HepG2 (cell line): ENCODE data around the gene GRAMD2A. TPM values are rescaled to one million over a fixed set of nuclear protein-coding genes. Genes with fewer than 3 reads are reported as not detected.

Experiments
- ASH2L ChIP-seq: fragments of 300-600, 200-600 bp; sonication (generic); IDR thresholded peaks from 2 replicates; pipeline ENCODE4 v1.7.0; 2017; ENCODE audit warnings: low read depth, mild to moderate bottlenecking, moderate library complexity, mixed read lengths, low read length; ENCODE audit not compliant: insufficient read length
- FIP1L1 ChIP-seq: fragments of 200-400 bp; formaldehyde crosslinking; IDR thresholded peaks from 2 replicates; pipeline ENCODE4 v1.6.1; 2018; ENCODE audit warnings: low read depth, mild to moderate bottlenecking, low read length, moderate library complexity, borderline replicate concordance; ENCODE audit not compliant: insufficient read depth
- FOXA1 ChIP-seq, 2 experiments: fragments of 450-650 bp in 1 of 2; sonication (generic) in 1 of 2; formaldehyde crosslinking in 1 of 2; IDR thresholded peaks; 2 replicates each; pipeline versions ENCODE4 v1.4.0 to v1.6.1; 2016 to 2020; ENCODE audit warnings: missing genetic modification reagents in 1 of 2
- GMEB2 ChIP-seq: IDR thresholded peaks from 2 replicates; pipeline ENCODE4 v1.6.1; 2016; ENCODE audit warnings: missing biosample characterization, missing genetic modification reagents, low read depth
- HIVEP1 ChIP-seq: sonication (generic); formaldehyde crosslinking; IDR thresholded peaks from 2 replicates; pipeline ENCODE4 v1.4.0; 2020; ENCODE audit warnings: mild to moderate bottlenecking, missing genetic modification reagents
- HMGA1 ChIP-seq: sonication (generic); formaldehyde crosslinking; conservative IDR thresholded peaks from 2 replicates; pipeline ENCODE4 v1.4.0; 2020; ENCODE audit warnings: missing genetic modification reagents
- HNF1B ChIP-seq: sonication (generic); formaldehyde crosslinking; IDR thresholded peaks from 2 replicates; pipeline ENCODE4 v1.5.1; 2020; ENCODE audit warnings: mild to moderate bottlenecking, moderate library complexity, missing genetic modification reagents
- JUND ChIP-seq: sonication (generic); formaldehyde crosslinking; IDR thresholded peaks from 2 replicates; pipeline ENCODE4 v1.8.0; 2022; ENCODE audit warnings: mild to moderate bottlenecking, missing genetic modification reagents
- KDM5A ChIP-seq: fragments of 200-600 bp; sonication (generic); IDR thresholded peaks from 2 replicates; pipeline ENCODE4 v1.7.0; 2018; ENCODE audit warnings: antibody characterized with exemption, mild to moderate bottlenecking, low read length, borderline replicate concordance
- SOX6 ChIP-seq, 2 experiments: fragments of 450-650 bp in 1 of 2; sonication (generic) in 1 of 2; formaldehyde crosslinking in 1 of 2; IDR thresholded peaks; 2 replicates each; pipeline versions ENCODE4 v1.4.0 to v1.6.1; 2017 to 2020; ENCODE audit warnings: antibody characterized with exemption in 1 of 2, mild to moderate bottlenecking in 1 of 2, missing genetic modification reagents in 1 of 2
- ZNF207 ChIP-seq: fragments of 450-650 bp; IDR thresholded peaks from 2 replicates; pipeline ENCODE4 v1.6.1; 2016; ENCODE audit warnings: antibody characterized with exemption, borderline replicate concordance
- ZNF30 ChIP-seq: sonication (generic); formaldehyde crosslinking; IDR thresholded peaks from 2 replicates; pipeline ENCODE4 v1.5.0; 2020; ENCODE audit warnings: mild to moderate bottlenecking, missing genetic modification reagents
- ZNF441 ChIP-seq: sonication (generic); formaldehyde crosslinking; IDR thresholded peaks from 2 replicates; pipeline ENCODE4 v1.7.0; 2021; ENCODE audit warnings: missing genetic modification reagents, borderline replicate concordance
- ZNF775 ChIP-seq: sonication (generic); formaldehyde crosslinking; IDR thresholded peaks from 2 replicates; pipeline ENCODE4 v1.4.0; 2020; ENCODE audit warnings: missing genetic modification reagents, mild to moderate bottlenecking, moderate library complexity, borderline replicate concordance
- ZNF800 ChIP-seq: sonication (generic); formaldehyde crosslinking; IDR thresholded peaks from 2 replicates; pipeline ENCODE4 v1.4.0; 2020; ENCODE audit warnings: missing genetic modification reagents
- polyA plus RNA-seq, 8 experiments: library from polyadenylated mRNA; depleted of rRNA in 3 of 8; stranded (reverse) in 7 of 8; unstranded in 1 of 8; fragments of >200 nt; fragmentation: Illumina TruSeq in 4 of 8; extraction: Trizol in 4 of 8; gene quantifications; 2 replicates each; pipeline versions ENCODE4 v1.2.1 to v1.2.3, GENCODE V29; 2011 to 2016; ENCODE audit warnings: low read depth in 4 of 8, missing spikeins in 1 of 8, mixed read lengths in 1 of 8; ENCODE audit not compliant: insufficient read depth in 1 of 8
- total RNA-seq, 5 experiments: library from RNA; depleted of rRNA; stranded (reverse); fragments of >200 nt; fragmentation: Illumina TruSeq; extraction: Trizol; gene quantifications; 2 replicates each; pipeline ENCODE4 v1.2.3, GENCODE V29; 2016; ENCODE audit warnings: low read depth in 1 of 5
- TF ChIP-seq, protein P1 (sequence below): IDR thresholded peaks from 2 replicates; pipeline ENCODE4 v1.6.1; 2016
- TF ChIP-seq, protein P2 (sequence below): sonication (generic); formaldehyde crosslinking; conservative IDR thresholded peaks from 2 replicates; pipeline ENCODE4 v1.4.0; 2020; ENCODE audit warnings: mild to moderate bottlenecking, missing genetic modification reagents, moderate library complexity

Gene GRAMD2A
- total and polyA plus RNA-seq, 2 of the 13 experiments (the other 11 are each of a cell fraction or from before 2014, with no cell fraction given) = 0.04 TPM; not detected in 1

GRCh38 chr15:72231066-72231832 is 33.7 kb upstream of the GRAMD2A start, which contains the start of gene PKM (continued):
- TF ChIP-seq JUND (CRISPR knock-in tag) (no peak; the same call in 1 of the 2 replicates), FOXA1 (IDR thresholded peaks at IDR 0.05) (no peak), FOXA1 (CRISPR knock-in tag; IDR thresholded peaks at IDR 0.05) (no peak), HNF1B (CRISPR knock-in tag) (peak; percentile 46), GMEB2 (peak; percentile 78), HIVEP1 (no peak), KDM5A (peak; percentile 51; the same call in 1 of the 2 replicates), ZNF30 (CRISPR knock-in tag) (no peak), HMGA1 (CRISPR knock-in tag) (no peak), ZNF800 (CRISPR knock-in tag) (0 out of 2 replicates have a peak, but pooled peaks have one; percentile 16), ZNF207 (no peak), FIP1L1 (no peak; the same call in 1 of the 2 replicates), ZNF441 (peak; percentile 69; the same call in 1 of the 2 replicates), SOX6 (IDR thresholded peaks at IDR 0.05) (no peak), SOX6 (CRISPR knock-in tag; IDR thresholded peaks at IDR 0.05) (peak; percentile 61), ASH2L (peak; percentile 77), ZNF775 (CRISPR knock-in tag) (peak; percentile 89; the same call in 1 of the 2 replicates)
- TF ChIP-seq, protein P1, sequence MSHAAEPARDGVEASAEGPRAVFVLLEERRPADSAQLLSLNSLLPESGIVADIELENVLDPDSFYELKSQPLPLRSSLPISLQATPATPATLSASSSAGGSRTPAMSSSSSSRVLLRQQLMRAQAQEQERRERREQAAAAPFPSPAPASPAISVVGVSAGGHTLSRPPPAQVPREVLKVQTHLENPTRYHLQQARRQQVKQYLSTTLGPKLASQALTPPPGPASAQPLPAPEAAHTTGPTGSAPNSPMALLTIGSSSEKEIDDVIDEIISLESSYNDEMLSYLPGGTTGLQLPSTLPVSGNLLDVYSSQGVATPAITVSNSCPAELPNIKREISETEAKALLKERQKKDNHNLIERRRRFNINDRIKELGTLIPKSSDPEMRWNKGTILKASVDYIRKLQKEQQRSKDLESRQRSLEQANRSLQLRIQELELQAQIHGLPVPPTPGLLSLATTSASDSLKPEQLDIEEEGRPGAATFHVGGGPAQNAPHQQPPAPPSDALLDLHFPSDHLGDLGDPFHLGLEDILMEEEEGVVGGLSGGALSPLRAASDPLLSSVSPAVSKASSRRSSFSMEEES (CRISPR knock-in tag) = peak; percentile 73; the same call in 1 of the 2 replicates
- TF ChIP-seq, protein P2, sequence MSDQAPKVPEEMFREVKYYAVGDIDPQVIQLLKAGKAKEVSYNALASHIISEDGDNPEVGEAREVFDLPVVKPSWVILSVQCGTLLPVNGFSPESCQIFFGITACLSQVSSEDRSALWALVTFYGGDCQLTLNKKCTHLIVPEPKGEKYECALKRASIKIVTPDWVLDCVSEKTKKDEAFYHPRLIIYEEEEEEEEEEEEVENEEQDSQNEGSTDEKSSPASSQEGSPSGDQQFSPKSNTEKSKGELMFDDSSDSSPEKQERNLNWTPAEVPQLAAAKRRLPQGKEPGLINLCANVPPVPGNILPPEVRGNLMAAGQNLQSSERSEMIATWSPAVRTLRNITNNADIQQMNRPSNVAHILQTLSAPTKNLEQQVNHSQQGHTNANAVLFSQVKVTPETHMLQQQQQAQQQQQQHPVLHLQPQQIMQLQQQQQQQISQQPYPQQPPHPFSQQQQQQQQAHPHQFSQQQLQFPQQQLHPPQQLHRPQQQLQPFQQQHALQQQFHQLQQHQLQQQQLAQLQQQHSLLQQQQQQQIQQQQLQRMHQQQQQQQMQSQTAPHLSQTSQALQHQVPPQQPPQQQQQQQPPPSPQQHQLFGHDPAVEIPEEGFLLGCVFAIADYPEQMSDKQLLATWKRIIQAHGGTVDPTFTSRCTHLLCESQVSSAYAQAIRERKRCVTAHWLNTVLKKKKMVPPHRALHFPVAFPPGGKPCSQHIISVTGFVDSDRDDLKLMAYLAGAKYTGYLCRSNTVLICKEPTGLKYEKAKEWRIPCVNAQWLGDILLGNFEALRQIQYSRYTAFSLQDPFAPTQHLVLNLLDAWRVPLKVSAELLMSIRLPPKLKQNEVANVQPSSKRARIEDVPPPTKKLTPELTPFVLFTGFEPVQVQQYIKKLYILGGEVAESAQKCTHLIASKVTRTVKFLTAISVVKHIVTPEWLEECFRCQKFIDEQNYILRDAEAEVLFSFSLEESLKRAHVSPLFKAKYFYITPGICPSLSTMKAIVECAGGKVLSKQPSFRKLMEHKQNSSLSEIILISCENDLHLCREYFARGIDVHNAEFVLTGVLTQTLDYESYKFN (CRISPR knock-in tag) = peak; percentile 63
